Measurements from ENCODE around the gene PARD3. TPM values are rescaled to one million over a fixed set of nuclear protein-coding genes. Genes with fewer than 3 reads are reported as not detected.

PARD3 gene
- total RNA-seq, 1 experiment from 2014 or later = 57.4 TPM

DNA sequence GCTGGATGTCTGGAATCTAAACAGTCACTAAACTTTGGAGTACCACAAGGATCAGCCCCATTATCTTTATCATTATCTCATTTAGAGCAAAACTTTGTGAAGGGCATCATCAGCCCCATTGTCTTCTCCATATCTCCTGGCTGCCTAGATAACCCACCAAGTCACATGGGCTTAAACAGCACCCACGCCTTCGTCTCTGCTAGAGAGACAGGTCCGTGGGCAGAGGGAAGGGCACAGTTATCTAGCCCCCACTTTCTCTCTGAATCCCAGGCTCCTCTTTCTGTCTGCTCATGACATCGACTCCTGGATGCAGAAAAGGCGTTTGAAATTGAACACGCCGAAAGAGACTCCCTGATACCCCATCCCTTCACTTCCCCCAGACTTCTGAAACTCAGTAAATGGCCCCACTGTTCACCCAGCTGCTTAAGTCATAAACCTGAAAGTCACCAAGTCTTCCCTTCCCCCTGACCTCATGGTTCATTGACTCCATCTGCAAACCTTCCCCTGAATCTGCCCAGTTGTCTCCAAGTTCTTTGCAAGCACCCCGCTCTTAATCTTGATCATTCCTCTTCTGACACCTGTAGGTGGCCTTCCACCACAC lies 20.9 kb upstream of the PARD3 start:
- Histone ChIP-seq H3K27ac (no peak overlapping the region), H3K4me3 (no peak overlapping the region), H3K4me1 (replicated peaks; ENCODE audit: insufficient read depth) (no peaks in the 10 kb centered on the region), H2AFZ (no peak overlapping the region), H4K20me1 (ENCODE audit: insufficient read depth) (no peaks in the 10 kb centered on the region), H3F3A (ENCODE audit: insufficient read depth, low read depth) (no peaks in the 10 kb centered on the region), H3K4me2 (no peak overlapping the region), H3K36me3 (ENCODE audit: low read depth) (no peaks in the 10 kb centered on the region), H3K9me3 (ENCODE audit: insufficient read depth, low read depth) (no peaks in the 10 kb centered on the region), H3K27me3 (ENCODE audit: insufficient read depth, low read depth) (no peaks in the 10 kb centered on the region), H3K79me2 (ENCODE audit: low read depth) (no peaks in the 10 kb centered on the region), H3K9me2 (ENCODE audit: insufficient read depth) (no peaks in the 10 kb centered on the region)
- DNase-seq = no peak
- intact Hi-C loops (cut with micrococcal nuclease; ENCODE audit: unreplicated experiment) = no loop called here
- BruUV-seq (replicated peaks) = no TSS peak
- ChIA-PET CTCF (no interaction called here), POLR2A (ENCODE audit: unreplicated experiment) (no interaction called here)
- TF ChIP-seq, protein P1, sequence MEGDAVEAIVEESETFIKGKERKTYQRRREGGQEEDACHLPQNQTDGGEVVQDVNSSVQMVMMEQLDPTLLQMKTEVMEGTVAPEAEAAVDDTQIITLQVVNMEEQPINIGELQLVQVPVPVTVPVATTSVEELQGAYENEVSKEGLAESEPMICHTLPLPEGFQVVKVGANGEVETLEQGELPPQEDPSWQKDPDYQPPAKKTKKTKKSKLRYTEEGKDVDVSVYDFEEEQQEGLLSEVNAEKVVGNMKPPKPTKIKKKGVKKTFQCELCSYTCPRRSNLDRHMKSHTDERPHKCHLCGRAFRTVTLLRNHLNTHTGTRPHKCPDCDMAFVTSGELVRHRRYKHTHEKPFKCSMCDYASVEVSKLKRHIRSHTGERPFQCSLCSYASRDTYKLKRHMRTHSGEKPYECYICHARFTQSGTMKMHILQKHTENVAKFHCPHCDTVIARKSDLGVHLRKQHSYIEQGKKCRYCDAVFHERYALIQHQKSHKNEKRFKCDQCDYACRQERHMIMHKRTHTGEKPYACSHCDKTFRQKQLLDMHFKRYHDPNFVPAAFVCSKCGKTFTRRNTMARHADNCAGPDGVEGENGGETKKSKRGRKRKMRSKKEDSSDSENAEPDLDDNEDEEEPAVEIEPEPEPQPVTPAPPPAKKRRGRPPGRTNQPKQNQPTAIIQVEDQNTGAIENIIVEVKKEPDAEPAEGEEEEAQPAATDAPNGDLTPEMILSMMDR (conservative IDR thresholded peaks at IDR 0.05) = no peak
- TF ChIP-seq EZH2 (IDR thresholded peaks at IDR 0.05; ENCODE audit: low read depth) = no peak

DNA sequence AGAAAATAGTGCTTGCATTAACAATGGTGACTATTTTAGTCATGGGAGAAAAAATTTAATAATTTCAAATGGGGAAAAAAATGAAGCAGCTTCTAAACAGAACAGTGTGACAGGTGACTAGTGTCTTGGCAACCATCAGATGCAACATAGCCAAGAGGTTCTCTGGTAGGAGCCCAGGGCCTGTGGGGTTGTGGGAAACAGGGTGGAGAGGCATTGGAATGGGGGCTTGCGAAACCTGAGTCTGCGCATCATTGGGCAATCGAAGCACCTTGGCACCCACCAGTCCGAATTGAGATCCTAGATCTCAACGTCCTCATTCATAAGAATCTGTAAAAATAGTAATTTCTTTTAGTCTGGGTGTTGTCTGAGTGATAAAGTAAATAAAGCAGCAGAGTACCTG lies 19.2 kb upstream of the PARD3 start:
- no TSS peak for BruUV-seq (replicated peaks)
- Histone ChIP-seq H3K4me1 (replicated peaks; ENCODE audit: insufficient read depth) (no peaks in the 10 kb centered on the region), H3K9me3 (ENCODE audit: insufficient read depth, low read depth) (no peaks in the 10 kb centered on the region), H3K9me2 (ENCODE audit: insufficient read depth) (no peaks in the 10 kb centered on the region), H3K27me3 (ENCODE audit: insufficient read depth, low read depth) (no peaks in the 10 kb centered on the region), H3K27ac (no peak overlapping the region), H3K4me2 (no peak overlapping the region), H3K79me2 (ENCODE audit: low read depth) (no peaks in the 10 kb centered on the region), H3F3A (ENCODE audit: insufficient read depth, low read depth) (no peaks in the 10 kb centered on the region), H4K20me1 (ENCODE audit: insufficient read depth) (no peaks in the 10 kb centered on the region), H2AFZ (no peak overlapping the region), H3K36me3 (ENCODE audit: low read depth) (no peaks in the 10 kb centered on the region), H3K4me3 (no peak overlapping the region)
- POLR2A ChIA-PET (ENCODE audit: unreplicated experiment) = no interaction called here
- intact Hi-C loops (cut with micrococcal nuclease; ENCODE audit: unreplicated experiment) = no loop called here
- no peak for DNase-seq
- CTCF ChIA-PET = no interaction called here
- TF ChIP-seq, protein P1 (conservative IDR thresholded peaks at IDR 0.05) = no peak
- TF ChIP-seq EZH2 (IDR thresholded peaks at IDR 0.05; ENCODE audit: low read depth) = no peak

DNA sequence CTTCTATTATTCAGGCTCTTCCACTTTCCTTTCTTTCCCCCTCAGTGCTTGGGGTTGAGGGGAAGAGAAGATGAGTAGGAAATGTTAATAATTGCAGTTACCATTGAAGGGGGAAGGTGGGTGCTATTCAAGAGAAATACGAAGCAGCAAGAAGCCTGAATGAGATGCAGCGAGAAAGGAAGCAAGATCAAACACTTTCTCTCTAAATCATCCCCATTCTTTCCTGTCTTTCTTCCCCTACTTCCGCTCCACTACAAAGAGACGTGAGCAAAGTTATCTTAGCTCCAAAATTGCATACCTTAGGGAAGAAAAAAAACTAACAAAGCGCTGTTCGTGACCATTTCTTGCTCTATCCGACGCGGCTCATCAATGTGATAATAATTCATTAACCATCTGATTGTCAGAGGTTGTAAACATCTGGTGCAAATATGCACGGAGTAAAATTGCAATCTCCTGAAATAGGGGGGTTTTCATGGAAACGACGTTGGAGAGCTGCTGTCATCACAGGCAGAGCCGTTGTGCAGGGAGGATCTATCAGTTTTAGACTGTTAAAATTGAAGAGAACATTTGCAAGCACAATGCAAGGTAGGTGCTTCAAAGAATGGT lies 15.2 kb upstream of the PARD3 start:
- H3K36me3 ChIP-seq (ENCODE audit: low read depth) = no peaks in the 10 kb centered on the region
- H3K4me3 ChIP-seq = no peak overlapping the region
- no peak for DNase-seq
- no TSS peak for BruUV-seq (replicated peaks)
- H3K9me3 ChIP-seq (ENCODE audit: insufficient read depth, low read depth) = no peaks in the 10 kb centered on the region
- no peaks in the 10 kb centered on the region for H3K9me2 ChIP-seq (ENCODE audit: insufficient read depth)
- H3K79me2 ChIP-seq (ENCODE audit: low read depth) = no peaks in the 10 kb centered on the region
- H3K4me1 ChIP-seq (replicated peaks; ENCODE audit: insufficient read depth) = no peaks in the 10 kb centered on the region
- H3K4me2 ChIP-seq = no peak overlapping the region
- H3F3A ChIP-seq (ENCODE audit: insufficient read depth, low read depth) = no peaks in the 10 kb centered on the region
- no peaks in the 10 kb centered on the region for H4K20me1 ChIP-seq (ENCODE audit: insufficient read depth)
- ChIA-PET POLR2A (ENCODE audit: unreplicated experiment) (no interaction called here), CTCF (no interaction called here)
- H3K27ac ChIP-seq = no peak overlapping the region
- intact Hi-C loops (cut with micrococcal nuclease; ENCODE audit: unreplicated experiment) = no loop called here
- TF ChIP-seq, protein P1 (conservative IDR thresholded peaks at IDR 0.05) = no peak
- no peak for TF ChIP-seq EZH2 (IDR thresholded peaks at IDR 0.05; ENCODE audit: low read depth)
- no peaks in the 10 kb centered on the region for H3K27me3 ChIP-seq (ENCODE audit: insufficient read depth, low read depth)
- no peak overlapping the region for H2AFZ ChIP-seq
